CD4-positive, alpha-beta T cell treated with Interleukin-17A for 1 hour (primary cell): ENCODE data around the gene SCAPER.

ENCODE experiments used
- DNase-seq: peaks from one replicate; pipeline ENCODE4 v3.0.0-alpha.2; 2020

The SCAPER gene

GRCh38 chr15:76667943-76668715 is 237.0 kb downstream of the SCAPER start:
- DNase-seq, result no peak

GRCh38 chr15:76664895-76665294 is 240.2 kb downstream of the SCAPER start:
- DNase-seq, result no peak

GRCh38 chr15:76664411-76664810 is 240.7 kb downstream of the SCAPER start:
- DNase-seq, result no peak

- DNase-seq, result no peak
These were observed 241.6 kb downstream of the SCAPER start for GRCh38 chr15:76663529-76663928.

GRCh38 chr15:76648732-76649444 is 256.3 kb downstream of the SCAPER start:
- DNase-seq, result no peak

GRCh38 chr15:76647612-76648011 is 257.5 kb downstream of the SCAPER start:
- DNase-seq, result no peak

- no peak for DNase-seq
These were observed 260.5 kb downstream of the SCAPER start for GRCh38 chr15:76644646-76645045.

GRCh38 chr15:76642671-76643070 is 262.5 kb downstream of the SCAPER start:
- peak; percentile 5 for DNase-seq

GRCh38 chr15:76637166-76637565 is 268.0 kb downstream of the SCAPER start:
- DNase-seq, result no peak

- no peak for DNase-seq
These were observed 269.1 kb downstream of the SCAPER start for GRCh38 chr15:76636059-76636458.

GRCh38 chr15:76626611-76627010 is 278.5 kb downstream of the SCAPER start:
- no peak for DNase-seq

GRCh38 chr15:76625267-76625666 is 279.9 kb downstream of the SCAPER start:
- DNase-seq, result no peak

- no peak for DNase-seq
These were observed 290.4 kb downstream of the SCAPER start for GRCh38 chr15:76614725-76615124.

- DNase-seq, result no peak
These were observed 316.1 kb downstream of the SCAPER start for GRCh38 chr15:76588811-76589747.

- DNase-seq, result no peak
These were observed 319.6 kb downstream of the SCAPER start for GRCh38 chr15:76585576-76585897.

GRCh38 chr15:76584868-76585575 is 320.1 kb downstream of the SCAPER start:
- no peak for DNase-seq

- DNase-seq, result no peak
These were observed 322.6 kb downstream of the SCAPER start for GRCh38 chr15:76582550-76582949.

- DNase-seq, result no peak
These were observed 327.1 kb downstream of the SCAPER start for GRCh38 chr15:76577879-76578512.

GRCh38 chr15:76576523-76577279 is 328.4 kb downstream of the SCAPER start:
- DNase-seq, result no peak

GRCh38 chr15:76575679-76576078 is 329.5 kb downstream of the SCAPER start:
- no peak for DNase-seq

GRCh38 chr15:76575274-76575673 is 329.9 kb downstream of the SCAPER start:
- no peak for DNase-seq

GRCh38 chr15:76572983-76573314 is 332.2 kb downstream of the SCAPER start:
- no peak for DNase-seq
